ENCODE measurements around the gene RSRC1.
"Not testable (repeated sequence)": the region's sequence is repeated elsewhere in the genome, so short reads cannot be mapped to it uniquely, and the experiment has no call there.

RSRC1 gene, protein sequence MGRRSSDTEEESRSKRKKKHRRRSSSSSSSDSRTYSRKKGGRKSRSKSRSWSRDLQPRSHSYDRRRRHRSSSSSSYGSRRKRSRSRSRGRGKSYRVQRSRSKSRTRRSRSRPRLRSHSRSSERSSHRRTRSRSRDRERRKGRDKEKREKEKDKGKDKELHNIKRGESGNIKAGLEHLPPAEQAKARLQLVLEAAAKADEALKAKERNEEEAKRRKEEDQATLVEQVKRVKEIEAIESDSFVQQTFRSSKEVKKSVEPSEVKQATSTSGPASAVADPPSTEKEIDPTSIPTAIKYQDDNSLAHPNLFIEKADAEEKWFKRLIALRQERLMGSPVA

DNA sequence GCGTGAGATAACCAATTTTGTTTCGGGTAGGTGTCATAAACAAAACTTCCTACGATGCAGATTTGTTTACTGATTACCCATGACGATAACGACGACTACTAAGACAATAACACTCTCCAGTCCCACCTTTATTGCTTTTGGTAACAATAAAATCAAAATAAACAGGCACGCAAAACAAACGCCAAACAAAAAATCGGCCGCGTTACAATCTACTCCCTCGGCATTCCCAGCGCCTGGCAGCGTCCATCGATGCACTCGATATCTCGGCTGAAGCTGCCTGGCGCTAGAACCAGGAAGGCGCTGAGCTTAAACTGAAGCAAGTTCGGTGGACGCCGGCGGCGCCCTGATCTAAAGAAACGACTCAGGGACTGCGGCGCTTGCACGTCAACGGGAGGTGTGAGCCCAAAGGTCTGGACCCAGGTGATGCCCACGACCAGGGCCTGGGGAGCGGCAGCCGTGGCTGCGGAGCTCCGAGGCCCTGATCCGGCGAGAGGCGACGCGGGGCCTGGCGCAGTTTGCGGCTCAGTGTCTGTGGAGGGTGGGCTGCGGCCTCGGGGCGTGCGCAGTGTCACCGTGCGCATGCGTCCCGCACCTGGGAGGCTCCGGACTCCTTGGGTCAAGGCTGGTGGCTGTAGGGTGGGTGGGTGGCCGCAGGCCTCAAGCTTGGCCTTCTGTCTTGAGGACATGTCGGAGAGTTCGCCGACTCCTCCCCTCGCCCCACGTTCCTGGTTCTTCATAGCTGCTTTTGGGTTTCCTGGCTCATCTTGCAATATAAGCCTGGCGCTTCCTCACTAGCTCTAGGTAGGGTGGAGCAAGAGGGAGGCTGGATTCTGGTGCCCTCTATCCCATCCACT lies at the start of gene RSRC1:
Gene RSRC1 (plus strand): TSS at position 286 of the 854 bp plus-strand sequence. CDS start 12,016 bp downstream, outside the sequence.
- Histone ChIP-seq H3K27me3 (ENCODE audit: control insufficient read depth, insufficient read depth, low read length) (peaks cover 44% of the 10 kb centered on the region), H3K4me1 (ENCODE audit: control insufficient read depth, insufficient read depth, low read length) (peaks cover 2% of the 10 kb centered on the region), H3K9me3 (ENCODE audit: control insufficient read depth, insufficient read depth, low read length) (no peaks in the 10 kb centered on the region), H3K36me3 (ENCODE audit: control insufficient read depth, insufficient read depth, low read length) (no peaks in the 10 kb centered on the region), H3K9ac (ENCODE audit: low read depth, low read length) (peak within 1 kb of the TSS; percentile 95), H3K4me3 (ENCODE audit: low read depth, low read length) (peak within 1 kb of the TSS; percentile 96)

DNA sequence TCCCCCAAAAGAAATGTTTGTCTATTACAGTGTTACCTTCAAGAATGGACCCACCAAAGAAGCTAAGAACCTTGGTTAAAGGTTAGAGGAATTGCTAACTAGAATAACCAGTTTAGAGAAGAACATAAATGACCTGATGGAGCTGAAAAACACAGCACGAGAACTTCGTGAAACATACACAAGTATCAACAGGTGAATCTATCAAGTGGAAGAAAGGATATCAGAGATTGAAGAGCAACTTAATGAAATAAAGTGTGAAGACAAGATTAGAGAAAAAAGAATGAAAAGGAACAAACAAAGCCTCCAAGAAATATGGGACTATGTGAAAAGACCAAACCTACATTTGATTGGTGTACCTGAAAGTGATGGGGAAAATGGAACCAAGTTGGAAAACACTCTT lies 44.3 kb upstream of the RSRC1 start:
- H3K9me3 ChIP-seq (ENCODE audit: control insufficient read depth, insufficient read depth, low read length); H3K4me1 ChIP-seq (ENCODE audit: control insufficient read depth, insufficient read depth, low read length); H3K9ac ChIP-seq (ENCODE audit: low read depth, low read length); H3K27me3 ChIP-seq (ENCODE audit: control insufficient read depth, insufficient read depth, low read length); H3K4me3 ChIP-seq (ENCODE audit: low read depth, low read length); H3K36me3 ChIP-seq (ENCODE audit: control insufficient read depth, insufficient read depth, low read length): not testable (repeated sequence)

DNA sequence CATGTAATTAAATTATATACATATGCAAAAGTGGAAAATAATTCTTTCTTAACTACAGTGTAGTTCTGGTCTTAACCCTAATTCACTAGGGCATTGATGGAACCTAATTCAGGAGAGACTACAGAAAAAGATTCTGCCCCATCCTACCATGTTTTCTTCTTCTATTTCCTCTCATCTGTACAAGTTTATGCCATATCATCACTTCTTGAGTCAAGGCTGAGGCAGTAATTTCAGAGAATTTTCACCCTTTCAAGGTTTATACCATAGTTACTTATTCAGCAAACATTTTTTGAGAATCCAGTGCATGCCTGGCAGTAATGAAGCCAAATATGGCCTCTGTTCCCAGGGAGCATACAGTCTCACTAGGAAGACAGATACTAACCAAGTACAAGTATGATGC lies 37.1 kb upstream of the RSRC1 start:
- Histone ChIP-seq H3K4me3 (ENCODE audit: low read depth, low read length) (no peak overlapping the region), H3K9ac (ENCODE audit: low read depth, low read length) (no peak overlapping the region), H3K4me1 (ENCODE audit: control insufficient read depth, insufficient read depth, low read length) (no peaks in the 10 kb centered on the region), H3K9me3 (ENCODE audit: control insufficient read depth, insufficient read depth, low read length) (no peaks in the 10 kb centered on the region), H3K27me3 (ENCODE audit: control insufficient read depth, insufficient read depth, low read length) (no peaks in the 10 kb centered on the region), H3K36me3 (ENCODE audit: control insufficient read depth, insufficient read depth, low read length) (no peaks in the 10 kb centered on the region)

DNA sequence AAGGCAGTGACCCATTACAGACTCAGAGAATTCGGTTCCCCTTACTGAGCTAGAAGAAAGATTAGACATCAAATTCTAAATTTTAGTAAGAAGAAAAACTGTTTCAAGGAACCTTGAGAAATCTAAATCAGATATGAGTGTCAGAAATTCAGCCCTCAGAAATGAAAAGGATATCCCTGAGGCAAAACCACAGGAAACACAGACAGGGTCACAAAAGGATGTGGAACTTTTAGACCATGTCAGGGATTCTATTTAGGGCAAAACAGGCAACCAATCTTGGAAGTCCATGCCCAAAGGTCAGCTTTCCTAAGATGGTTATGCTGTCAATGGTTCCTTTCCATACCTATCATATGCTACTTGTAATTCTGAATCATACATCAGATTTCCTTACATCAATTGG lies 35.3 kb upstream of the RSRC1 start:
- H3K9me3 ChIP-seq (ENCODE audit: control insufficient read depth, insufficient read depth, low read length), result no peaks in the 10 kb centered on the region
- H3K27me3 ChIP-seq (ENCODE audit: control insufficient read depth, insufficient read depth, low read length), result no peaks in the 10 kb centered on the region
- no peaks in the 10 kb centered on the region for H3K36me3 ChIP-seq (ENCODE audit: control insufficient read depth, insufficient read depth, low read length)

DNA sequence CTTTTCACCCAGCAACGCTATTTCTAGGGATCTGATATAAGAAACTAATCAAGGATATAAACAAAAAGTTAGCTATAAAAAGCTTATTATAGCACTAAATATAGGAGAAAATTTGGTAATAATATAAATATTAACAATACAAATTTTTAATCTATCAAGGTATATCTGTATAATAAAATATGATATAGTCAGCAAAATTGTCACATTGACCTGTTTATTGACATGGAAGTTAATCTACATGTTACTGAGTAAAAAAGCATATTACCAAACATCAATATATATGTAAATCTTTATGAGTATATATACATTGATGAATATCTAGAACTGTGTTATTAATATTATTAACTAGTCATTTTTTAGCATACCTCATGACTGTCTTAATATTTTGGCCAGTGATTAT lies 30.3 kb upstream of the RSRC1 start:
- Histone ChIP-seq H3K4me3 (ENCODE audit: low read depth, low read length) (no peak overlapping the region), H3K9me3 (ENCODE audit: control insufficient read depth, insufficient read depth, low read length) (no peaks in the 10 kb centered on the region), H3K27me3 (ENCODE audit: control insufficient read depth, insufficient read depth, low read length) (no peaks in the 10 kb centered on the region), H3K9ac (ENCODE audit: low read depth, low read length) (no peak overlapping the region), H3K4me1 (ENCODE audit: control insufficient read depth, insufficient read depth, low read length) (no peaks in the 10 kb centered on the region), H3K36me3 (ENCODE audit: control insufficient read depth, insufficient read depth, low read length) (no peaks in the 10 kb centered on the region)

More for the DNA sequence above, 35.3 kb upstream of the RSRC1 start:
- H3K4me1 ChIP-seq (ENCODE audit: control insufficient read depth, insufficient read depth, low read length), result no peaks in the 10 kb centered on the region
- no peak overlapping the region for H3K4me3 ChIP-seq (ENCODE audit: low read depth, low read length)
- H3K9ac ChIP-seq (ENCODE audit: low read depth, low read length), result no peak overlapping the region

DNA sequence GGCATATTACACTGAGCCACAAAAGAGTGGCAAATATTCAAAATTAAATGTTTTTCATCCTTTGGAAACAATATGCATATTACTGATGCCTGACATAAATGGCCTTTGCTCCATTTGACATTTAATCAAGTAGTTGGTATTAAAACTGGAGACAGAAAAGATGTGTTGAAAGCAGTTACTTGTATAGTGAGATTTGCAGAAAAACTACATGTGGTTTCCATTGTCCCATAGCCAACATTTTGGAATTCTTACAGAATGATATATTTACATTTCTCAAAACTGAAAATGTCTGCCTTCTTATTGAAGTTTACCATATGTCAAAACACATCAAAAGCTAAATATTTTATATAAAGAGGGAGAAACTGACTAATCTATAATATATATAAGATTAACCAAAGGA lies 25.2 kb upstream of the RSRC1 start:
- Histone ChIP-seq H3K9me3 (ENCODE audit: control insufficient read depth, insufficient read depth, low read length) (no peaks in the 10 kb centered on the region), H3K36me3 (ENCODE audit: control insufficient read depth, insufficient read depth, low read length) (no peaks in the 10 kb centered on the region), H3K9ac (ENCODE audit: low read depth, low read length) (no peak overlapping the region)

DNA sequence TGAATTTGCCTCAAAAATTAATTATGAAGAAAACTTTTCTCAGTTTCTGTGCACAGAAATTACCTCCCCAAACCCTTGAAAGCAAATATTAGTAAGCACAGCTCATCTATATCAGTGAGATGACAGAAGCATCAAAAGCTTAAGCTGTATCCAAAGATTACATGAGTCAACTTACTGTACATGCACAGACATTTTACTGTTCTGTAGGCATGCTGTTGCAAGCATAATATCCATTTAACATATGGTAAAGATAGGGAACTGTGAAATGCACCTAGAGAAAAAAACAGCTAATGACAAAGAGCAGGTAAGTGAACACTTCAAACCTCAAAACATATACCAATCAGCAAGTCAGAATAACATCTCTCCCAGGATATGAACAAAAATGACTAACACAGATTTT lies 24.5 kb upstream of the RSRC1 start:
- no peaks in the 10 kb centered on the region for H3K9me3 ChIP-seq (ENCODE audit: control insufficient read depth, insufficient read depth, low read length)
- H3K4me1 ChIP-seq (ENCODE audit: control insufficient read depth, insufficient read depth, low read length), result no peaks in the 10 kb centered on the region
- no peaks in the 10 kb centered on the region for H3K36me3 ChIP-seq (ENCODE audit: control insufficient read depth, insufficient read depth, low read length)
- no peak overlapping the region for H3K4me3 ChIP-seq (ENCODE audit: low read depth, low read length)
- no peak overlapping the region for H3K9ac ChIP-seq (ENCODE audit: low read depth, low read length)
- H3K27me3 ChIP-seq (ENCODE audit: control insufficient read depth, insufficient read depth, low read length), result no peaks in the 10 kb centered on the region

More for the DNA sequence above, 25.2 kb upstream of the RSRC1 start:
- no peaks in the 10 kb centered on the region for H3K27me3 ChIP-seq (ENCODE audit: control insufficient read depth, insufficient read depth, low read length)
- H3K4me3 ChIP-seq (ENCODE audit: low read depth, low read length), result no peak overlapping the region
- no peaks in the 10 kb centered on the region for H3K4me1 ChIP-seq (ENCODE audit: control insufficient read depth, insufficient read depth, low read length)

DNA sequence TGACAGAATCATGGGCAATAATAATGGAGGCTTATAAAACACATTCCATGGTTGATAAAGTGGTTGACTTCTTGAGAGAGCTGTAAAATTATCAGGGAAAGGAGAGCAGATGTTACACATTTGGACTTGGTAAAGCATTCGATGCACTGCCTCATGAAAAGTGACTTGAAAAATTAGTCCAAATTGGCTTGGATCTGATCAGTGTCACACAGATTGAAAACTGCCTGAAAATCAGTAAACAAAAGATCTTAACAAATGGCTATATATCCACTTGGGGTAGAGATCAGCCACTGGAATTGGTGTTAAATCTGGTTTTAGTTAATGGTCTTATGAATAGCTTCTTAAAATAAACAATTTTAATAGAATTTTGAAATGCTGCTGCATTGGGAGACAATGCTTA lies 24.0 kb upstream of the RSRC1 start:
- H3K4me3 ChIP-seq (ENCODE audit: low read depth, low read length), result no peak overlapping the region
- H3K27me3 ChIP-seq (ENCODE audit: control insufficient read depth, insufficient read depth, low read length), result no peaks in the 10 kb centered on the region
- no peaks in the 10 kb centered on the region for H3K4me1 ChIP-seq (ENCODE audit: control insufficient read depth, insufficient read depth, low read length)
- H3K9me3 ChIP-seq (ENCODE audit: control insufficient read depth, insufficient read depth, low read length), result no peaks in the 10 kb centered on the region
- H3K36me3 ChIP-seq (ENCODE audit: control insufficient read depth, insufficient read depth, low read length), result no peaks in the 10 kb centered on the region
- H3K9ac ChIP-seq (ENCODE audit: low read depth, low read length), result no peak overlapping the region

DNA sequence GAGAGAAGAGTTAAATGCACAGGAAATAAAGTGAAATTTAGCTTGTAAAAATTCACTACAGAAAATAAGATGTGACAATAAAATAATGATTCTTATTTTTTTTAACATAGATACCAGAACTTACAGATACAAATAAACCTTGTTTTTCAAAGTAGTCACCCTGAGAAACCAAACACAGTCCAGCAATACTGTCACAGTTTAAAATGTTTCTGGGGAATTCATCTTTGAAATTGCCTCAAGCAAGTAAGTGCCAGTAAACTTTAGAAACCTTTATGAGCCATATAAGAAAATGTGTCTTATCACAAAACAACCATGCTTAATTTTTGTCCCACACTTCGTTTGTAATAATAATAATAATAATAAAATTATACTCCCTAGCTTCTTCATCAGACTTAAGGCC lies 23.5 kb upstream of the RSRC1 start:
- Histone ChIP-seq H3K4me3 (ENCODE audit: low read depth, low read length) (no peak overlapping the region), H3K9ac (ENCODE audit: low read depth, low read length) (no peak overlapping the region), H3K4me1 (ENCODE audit: control insufficient read depth, insufficient read depth, low read length) (no peaks in the 10 kb centered on the region), H3K36me3 (ENCODE audit: control insufficient read depth, insufficient read depth, low read length) (no peaks in the 10 kb centered on the region), H3K9me3 (ENCODE audit: control insufficient read depth, insufficient read depth, low read length) (no peaks in the 10 kb centered on the region), H3K27me3 (ENCODE audit: control insufficient read depth, insufficient read depth, low read length) (no peaks in the 10 kb centered on the region)

DNA sequence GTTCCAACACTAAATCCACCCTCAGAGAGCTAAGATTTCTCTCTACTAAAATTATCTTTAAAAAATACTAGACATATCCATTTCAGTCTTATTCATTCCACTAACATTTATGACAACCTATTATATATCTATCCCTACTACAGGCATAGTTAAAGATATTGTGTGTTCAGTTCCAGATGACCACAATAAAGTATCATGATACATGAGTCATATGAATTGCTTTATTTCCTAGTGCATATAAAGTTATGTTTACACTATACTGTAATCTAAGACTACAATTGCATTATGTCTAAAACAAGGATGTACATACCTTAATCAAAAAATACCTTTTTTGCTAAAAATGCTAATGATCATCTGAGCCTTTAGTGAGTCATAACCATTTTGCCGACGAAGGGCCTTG lies 23.1 kb upstream of the RSRC1 start:
- Histone ChIP-seq H3K4me1 (ENCODE audit: control insufficient read depth, insufficient read depth, low read length) (no peaks in the 10 kb centered on the region), H3K4me3 (ENCODE audit: low read depth, low read length) (no peak overlapping the region), H3K9me3 (ENCODE audit: control insufficient read depth, insufficient read depth, low read length) (no peaks in the 10 kb centered on the region), H3K9ac (ENCODE audit: low read depth, low read length) (no peak overlapping the region), H3K36me3 (ENCODE audit: control insufficient read depth, insufficient read depth, low read length) (no peaks in the 10 kb centered on the region), H3K27me3 (ENCODE audit: control insufficient read depth, insufficient read depth, low read length) (peaks cover 2% of the 10 kb centered on the region)

DNA sequence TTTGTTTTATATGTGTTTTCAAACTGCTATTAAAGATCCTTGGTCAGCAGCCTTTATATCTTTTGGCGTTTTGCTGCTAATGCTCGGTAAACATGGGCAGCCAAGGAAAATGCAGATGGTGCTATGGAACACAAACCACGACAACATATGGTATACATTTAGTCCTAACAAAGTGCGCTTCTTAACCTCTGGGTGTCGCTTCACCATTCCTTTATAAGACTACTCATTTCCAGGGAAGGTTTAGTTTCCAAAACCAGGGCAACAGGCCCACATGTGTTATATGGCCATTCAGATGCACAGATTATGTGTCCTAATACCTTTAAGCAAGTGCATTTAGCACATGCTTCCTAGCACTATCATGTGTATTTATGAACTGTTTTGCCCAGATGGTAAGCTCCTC lies 18.4 kb upstream of the RSRC1 start:
- Histone ChIP-seq H3K4me1 (ENCODE audit: control insufficient read depth, insufficient read depth, low read length) (no peaks in the 10 kb centered on the region), H3K27me3 (ENCODE audit: control insufficient read depth, insufficient read depth, low read length) (peaks cover 50% of the 10 kb centered on the region), H3K9me3 (ENCODE audit: control insufficient read depth, insufficient read depth, low read length) (no peaks in the 10 kb centered on the region), H3K36me3 (ENCODE audit: control insufficient read depth, insufficient read depth, low read length) (no peaks in the 10 kb centered on the region), H3K4me3 (ENCODE audit: low read depth, low read length) (no peak overlapping the region), H3K9ac (ENCODE audit: low read depth, low read length) (no peak overlapping the region)

DNA sequence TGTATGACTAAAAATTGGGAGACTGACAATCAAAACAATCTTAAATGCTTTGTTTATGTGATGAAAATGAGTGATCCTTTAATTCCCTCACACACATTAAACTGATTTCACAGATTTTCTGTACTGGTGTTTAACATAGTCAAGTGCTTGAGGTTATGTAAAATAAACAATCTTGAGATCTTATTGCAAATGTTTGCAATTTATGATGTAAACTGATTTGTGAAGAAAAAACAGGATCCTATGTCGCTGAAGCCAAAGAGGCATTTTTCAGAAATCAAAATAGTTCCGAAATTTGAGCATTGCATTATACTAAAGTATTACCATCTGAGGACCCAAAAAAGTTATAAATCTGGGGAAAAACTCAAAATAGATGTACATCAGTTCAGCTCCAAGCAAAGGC lies 16.4 kb upstream of the RSRC1 start:
- Histone ChIP-seq H3K36me3 (ENCODE audit: control insufficient read depth, insufficient read depth, low read length) (no peaks in the 10 kb centered on the region), H3K4me1 (ENCODE audit: control insufficient read depth, insufficient read depth, low read length) (no peaks in the 10 kb centered on the region), H3K9me3 (ENCODE audit: control insufficient read depth, insufficient read depth, low read length) (no peaks in the 10 kb centered on the region), H3K27me3 (ENCODE audit: control insufficient read depth, insufficient read depth, low read length) (peaks cover 65% of the 10 kb centered on the region), H3K9ac (ENCODE audit: low read depth, low read length) (no peak overlapping the region), H3K4me3 (ENCODE audit: low read depth, low read length) (no peak overlapping the region)

Measured in iPS-15b (cell line).